Muscle layer of colon (tissue), 2 donors: ENCODE results near the gene ADGRD1.

ENCODE experiments used
- H3K27ac ChIP-seq: one replicate; pipeline ENCODE4 v1.7.0; 2013; ENCODE audit warnings: low read depth, mild to moderate bottlenecking, low read length, moderate library complexity
- H3K27me3 ChIP-seq, 2 donors: one replicate each; pipeline ENCODE4 v1.7.0; 2013; ENCODE audit warnings: low read length in 2 of 2, mild to moderate bottlenecking in 2 of 2; ENCODE audit not compliant: insufficient read depth in 2 of 2, control insufficient read depth in 1 of 2
- H3K36me3 ChIP-seq: one replicate; pipeline ENCODE4 v1.7.0; 2013; ENCODE audit warnings: mild to moderate bottlenecking, low read length; ENCODE audit not compliant: insufficient read depth
- H3K4me1 ChIP-seq: one replicate; pipeline ENCODE4 v1.7.0; 2013; ENCODE audit warnings: mild to moderate bottlenecking, low read length; ENCODE audit not compliant: insufficient read depth
- H3K4me3 ChIP-seq, 2 donors: one replicate each; pipeline ENCODE4 v1.7.0; 2013; ENCODE audit warnings: low read length in 2 of 2, low read depth in 1 of 2, mild to moderate bottlenecking in 1 of 2, moderate library complexity in 1 of 2
- H3K9ac ChIP-seq: one replicate; pipeline ENCODE4 v1.7.0; 2013; ENCODE audit warnings: low read length
- H3K9me3 ChIP-seq: one replicate; pipeline ENCODE4 v1.7.0; 2013; ENCODE audit warnings: mild to moderate bottlenecking, low read length
- donor health status: abdominal sarcoma.
- donor health status: Adenocarcinoma of cecum.

The ADGRD1 gene

DNA sequence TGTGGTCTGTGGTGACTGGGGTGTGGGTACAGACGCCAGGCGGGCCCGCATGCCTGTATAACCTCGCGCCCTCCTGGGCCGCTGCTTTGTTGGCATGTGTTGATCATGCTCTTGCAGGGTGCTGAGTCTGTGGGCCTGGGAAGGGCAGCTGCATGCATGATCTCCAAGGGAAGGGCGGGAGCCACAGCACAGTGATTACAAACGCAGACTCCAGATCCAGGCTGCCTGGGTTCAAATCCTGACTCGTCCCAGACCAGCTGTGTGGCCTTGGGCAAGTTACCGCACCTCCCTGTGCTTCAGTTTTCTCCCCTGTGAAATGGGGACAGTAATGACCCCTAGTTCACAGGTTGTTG, 24.0 kb downstream of the ADGRD1 start:
- Histone ChIP-seq H3K4me3 (no peak overlapping the region), H3K9me3 (no peaks in the 10 kb centered on the region), H3K4me1 (peaks cover 14% of the 10 kb centered on the region), H3K27ac (no peak overlapping the region), H3K27me3 (no peaks in the 10 kb centered on the region), H3K36me3 (no peaks in the 10 kb centered on the region), H3K9ac (no peak overlapping the region)

DNA sequence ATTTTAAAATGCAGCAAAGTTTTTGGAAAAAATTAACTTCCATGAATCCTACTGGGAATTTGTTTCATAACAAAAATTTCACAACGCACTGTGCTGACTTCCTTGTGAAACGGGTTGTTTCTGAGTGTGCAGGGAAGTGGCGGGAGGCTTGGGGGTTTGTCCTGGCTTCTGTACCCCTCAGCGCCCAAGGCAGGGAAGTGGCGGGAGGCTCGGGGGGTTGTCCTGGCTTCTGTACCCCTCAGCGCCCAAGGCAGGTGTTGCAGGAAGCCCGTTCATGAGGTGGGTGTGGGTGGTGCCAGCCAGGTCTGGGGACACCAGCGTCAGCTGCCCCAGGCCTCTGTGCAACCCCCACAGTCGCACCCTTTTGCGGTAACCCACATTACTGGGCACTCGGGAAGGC, 25.1 kb downstream of the ADGRD1 start:
- Histone ChIP-seq H3K4me1 (peaks cover 14% of the 10 kb centered on the region), H3K27ac (no peak overlapping the region), H3K9ac (no peak overlapping the region), H3K27me3 (no peaks in the 10 kb centered on the region), H3K36me3 (no peaks in the 10 kb centered on the region), H3K9me3 (no peaks in the 10 kb centered on the region), H3K4me3 (no peak overlapping the region)

DNA sequence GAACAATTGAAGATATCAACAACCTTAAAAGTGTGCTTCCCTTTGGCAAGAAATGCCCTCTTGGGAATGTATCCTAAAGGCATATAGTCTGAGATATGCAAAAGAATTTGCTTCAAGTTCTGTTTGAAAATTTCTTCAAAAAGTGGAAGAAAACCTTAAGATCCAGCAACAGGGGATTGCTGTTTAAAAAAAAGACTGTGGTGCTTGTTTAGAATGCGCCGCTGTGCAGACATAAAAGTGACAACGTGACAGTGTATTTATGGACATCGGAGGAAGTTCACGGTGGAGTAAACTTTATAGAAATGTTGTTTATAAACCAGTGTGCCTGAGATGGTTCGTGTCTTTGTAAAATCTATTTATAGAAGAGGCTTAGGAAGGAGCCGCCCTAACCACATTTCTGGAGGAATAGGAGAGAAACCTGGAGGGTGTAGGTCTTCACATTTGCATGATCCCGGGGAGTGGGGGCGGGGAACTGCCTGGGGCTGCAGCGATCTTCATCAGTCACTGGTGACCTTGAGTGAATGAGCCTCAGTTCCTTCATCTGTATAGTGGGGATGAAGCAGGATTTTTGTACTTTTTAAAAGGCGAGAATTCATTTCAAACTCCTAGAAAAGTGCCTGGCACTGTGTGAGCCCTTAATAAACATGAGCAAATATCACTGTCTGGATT, 27.5 kb downstream of the ADGRD1 start:
- peak overlapping the region; percentile 37 for H3K27ac ChIP-seq
- H3K4me1 ChIP-seq: peaks cover 14% of the 10 kb centered on the region
- no peaks in the 10 kb centered on the region for H3K27me3 ChIP-seq
- H3K9me3 ChIP-seq: no peaks in the 10 kb centered on the region
- H3K4me3 ChIP-seq: no peak overlapping the region
- H3K36me3 ChIP-seq: no peaks in the 10 kb centered on the region
- no peak overlapping the region for H3K9ac ChIP-seq

DNA sequence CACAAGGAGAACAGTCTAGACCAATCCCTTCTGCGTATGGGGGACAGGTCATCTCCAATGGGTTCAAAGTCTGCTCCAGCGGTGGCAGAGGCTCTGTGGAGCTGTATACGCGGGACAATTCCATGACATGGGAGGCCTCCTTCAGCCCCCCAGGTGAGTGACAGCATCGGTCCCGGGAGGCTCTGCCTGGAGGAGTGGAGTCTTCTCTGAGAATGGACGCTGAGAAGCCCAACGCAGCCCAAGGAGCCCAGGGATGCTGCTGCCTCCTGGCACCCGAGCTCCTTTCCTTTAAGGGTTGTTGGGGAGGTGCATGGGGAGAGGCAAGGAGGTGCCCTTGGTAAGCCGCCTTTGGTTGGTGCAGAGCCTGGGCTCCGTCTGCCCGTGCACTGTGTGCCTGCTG, 28.2 kb downstream of the ADGRD1 start:
- Histone ChIP-seq H3K9me3 (no peaks in the 10 kb centered on the region), H3K4me1 (peaks cover 14% of the 10 kb centered on the region), H3K4me3 (no peak overlapping the region), H3K36me3 (no peaks in the 10 kb centered on the region), H3K9ac (no peak overlapping the region), H3K27me3 (no peaks in the 10 kb centered on the region), H3K27ac (no peak overlapping the region)

DNA sequence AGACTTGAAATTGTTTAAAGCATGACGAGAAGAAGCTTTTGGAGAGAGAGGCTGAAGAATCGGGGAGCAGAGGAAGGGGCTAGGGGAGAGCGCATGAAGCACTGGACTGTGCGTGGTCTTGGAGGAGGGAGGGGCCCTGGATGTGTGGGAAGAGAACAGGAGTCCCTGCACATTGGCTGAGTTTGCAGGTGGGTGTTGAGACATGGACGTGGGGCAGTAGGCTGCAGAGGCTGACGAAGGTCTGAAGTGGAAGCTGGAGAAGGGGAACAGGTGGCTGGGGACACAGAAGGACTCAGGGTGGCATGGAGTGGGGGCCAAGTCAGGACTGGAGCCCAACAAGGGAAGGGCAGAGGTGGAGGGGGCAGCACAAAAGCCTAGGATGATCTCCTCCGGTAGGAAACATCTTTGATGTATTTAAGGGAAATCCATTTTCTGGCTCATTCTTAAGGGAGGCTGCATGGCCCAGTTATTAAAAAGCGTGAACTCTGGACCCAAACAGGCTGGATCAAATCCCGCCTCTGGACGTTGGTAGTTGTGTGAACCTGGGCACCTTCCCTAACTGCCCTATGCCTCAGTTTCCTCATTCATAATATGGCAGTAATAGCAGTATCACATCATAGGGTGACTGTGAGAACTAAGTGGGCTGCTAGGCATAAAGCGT, 29.0 kb downstream of the ADGRD1 start:
- no peaks in the 10 kb centered on the region for H3K36me3 ChIP-seq
- no peaks in the 10 kb centered on the region for H3K9me3 ChIP-seq
- no peak overlapping the region for H3K27ac ChIP-seq
- no peak overlapping the region for H3K9ac ChIP-seq
- H3K4me1 ChIP-seq: peaks cover 14% of the 10 kb centered on the region
- no peak overlapping the region for H3K4me3 ChIP-seq
- no peaks in the 10 kb centered on the region for H3K27me3 ChIP-seq

DNA sequence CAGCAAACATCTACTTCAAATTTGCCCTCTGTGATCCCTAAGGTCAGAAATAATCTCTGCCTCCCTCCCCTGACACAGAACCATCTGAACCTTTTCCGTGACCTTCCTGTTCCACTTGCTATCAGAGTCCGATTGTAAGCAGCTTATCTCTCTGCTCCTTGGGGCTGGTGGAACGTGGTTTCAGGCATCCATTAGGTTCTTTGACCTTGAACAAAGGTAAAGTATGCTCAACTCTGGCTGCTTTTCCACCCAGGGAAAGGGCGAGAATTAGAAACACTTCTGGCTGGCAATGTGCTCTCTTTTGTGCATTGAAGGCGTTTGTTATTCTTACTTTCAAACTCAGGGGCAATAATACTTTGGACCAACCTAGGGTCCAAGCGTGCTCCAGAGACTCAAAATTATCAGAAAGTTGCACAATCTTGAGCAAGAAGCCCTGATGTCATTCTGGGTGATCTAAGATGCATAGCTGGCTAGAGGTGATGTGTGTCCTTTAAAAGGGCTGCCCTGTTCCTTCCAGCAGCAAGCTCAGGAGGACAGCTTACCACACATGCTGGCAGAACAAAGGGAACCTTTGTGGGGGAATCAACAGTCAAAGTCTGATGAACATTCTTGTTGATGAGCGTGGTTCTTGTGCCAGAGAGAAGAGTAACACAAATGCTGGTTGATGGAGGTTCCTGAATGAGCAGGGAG, 29.8 kb downstream of the ADGRD1 start:
- Histone ChIP-seq H3K9me3 (no peaks in the 10 kb centered on the region), H3K36me3 (no peaks in the 10 kb centered on the region), H3K4me3 (no peak overlapping the region), H3K9ac (no peak overlapping the region), H3K27me3 (no peaks in the 10 kb centered on the region), H3K4me1 (peaks cover 14% of the 10 kb centered on the region), H3K27ac (no peak overlapping the region)

DNA sequence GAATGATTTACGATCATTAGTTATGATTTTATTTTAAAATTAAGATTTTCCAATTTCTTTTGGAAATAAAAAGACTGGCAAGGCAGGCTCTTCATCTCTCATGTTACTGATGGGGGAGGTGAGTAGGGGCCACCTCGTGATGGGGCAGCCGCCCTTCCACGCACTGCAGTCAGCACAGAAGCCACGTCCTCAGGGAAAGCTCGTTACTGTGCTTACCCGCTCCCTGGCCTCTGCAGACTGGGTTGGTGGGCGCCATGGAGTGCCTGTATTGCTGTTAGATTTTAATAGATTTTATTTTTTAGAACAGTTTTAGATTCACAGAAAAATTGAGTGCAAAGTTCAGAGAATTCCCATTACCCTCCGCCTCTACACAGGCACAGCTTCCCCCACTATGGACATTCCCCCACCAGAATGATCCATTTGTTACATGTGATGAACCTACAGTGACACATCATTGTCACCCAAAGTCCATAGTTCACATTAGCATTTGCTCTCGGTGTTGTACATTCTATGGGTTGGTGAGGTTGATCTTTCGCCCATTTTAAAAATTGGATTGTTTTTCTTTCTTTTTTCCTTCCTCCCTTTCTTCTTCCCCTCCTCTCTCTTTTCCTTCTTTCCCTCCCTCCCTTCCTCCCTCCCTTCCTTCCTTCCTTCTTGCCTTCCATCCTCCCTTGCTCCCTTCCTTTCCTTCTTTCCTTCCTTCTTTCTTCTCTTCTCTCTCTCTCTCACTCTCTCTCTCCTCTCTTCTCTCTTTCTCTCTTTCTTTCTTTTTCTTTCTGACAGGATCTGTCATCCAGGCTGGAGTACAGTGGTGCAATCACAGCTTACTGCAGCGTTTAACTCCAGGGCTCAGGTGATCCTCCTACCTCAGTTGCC, 30.7 kb downstream of the ADGRD1 start:
- no peak overlapping the region for H3K9ac ChIP-seq
- no peak overlapping the region for H3K27ac ChIP-seq
- no peaks in the 10 kb centered on the region for H3K27me3 ChIP-seq
- no peak overlapping the region for H3K4me3 ChIP-seq
- no peaks in the 10 kb centered on the region for H3K9me3 ChIP-seq
- H3K36me3 ChIP-seq: no peaks in the 10 kb centered on the region
- peaks cover 14% of the 10 kb centered on the region for H3K4me1 ChIP-seq

DNA sequence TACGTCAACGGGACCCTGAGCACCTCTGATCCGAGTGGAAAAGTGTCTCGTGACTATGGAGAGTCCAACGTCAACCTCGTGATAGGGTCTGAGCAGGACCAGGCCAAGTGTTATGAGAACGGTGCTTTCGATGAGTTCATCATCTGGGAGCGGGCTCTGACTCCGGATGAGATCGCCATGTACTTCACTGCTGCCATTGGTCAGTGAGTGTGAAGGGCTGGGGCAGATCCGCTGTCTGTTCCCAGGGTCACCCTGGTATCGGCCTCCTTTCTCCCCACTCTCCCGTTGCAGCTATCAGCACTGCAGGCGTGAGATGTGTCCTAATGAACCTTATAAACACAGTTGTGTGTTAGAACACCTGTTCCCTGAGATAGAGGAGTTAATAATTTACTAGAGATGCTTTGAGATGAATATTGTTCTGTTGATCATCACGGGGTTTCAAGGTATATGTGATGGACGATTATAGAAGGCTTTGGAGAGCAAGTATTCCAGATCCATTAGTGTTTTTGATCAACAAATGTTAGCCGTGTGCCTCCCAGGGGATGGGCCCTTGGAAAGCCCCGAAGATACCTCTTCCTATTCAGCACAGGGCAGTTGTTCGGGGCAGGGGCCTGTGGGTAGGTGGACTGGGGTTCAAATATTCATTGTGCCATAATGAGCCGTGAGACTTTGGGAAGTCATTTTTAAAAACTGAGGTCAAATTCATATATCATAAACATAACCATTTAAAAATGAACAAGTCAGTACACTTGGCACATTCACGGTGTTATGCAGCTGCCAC, 33.6 kb downstream of the ADGRD1 start:
- H3K9me3 ChIP-seq: no peaks in the 10 kb centered on the region
- no peak overlapping the region for H3K27ac ChIP-seq
- H3K4me3 ChIP-seq: no peak overlapping the region
- no peak overlapping the region for H3K9ac ChIP-seq
- no peaks in the 10 kb centered on the region for H3K4me1 ChIP-seq
- no peaks in the 10 kb centered on the region for H3K27me3 ChIP-seq
- no peaks in the 10 kb centered on the region for H3K36me3 ChIP-seq

DNA sequence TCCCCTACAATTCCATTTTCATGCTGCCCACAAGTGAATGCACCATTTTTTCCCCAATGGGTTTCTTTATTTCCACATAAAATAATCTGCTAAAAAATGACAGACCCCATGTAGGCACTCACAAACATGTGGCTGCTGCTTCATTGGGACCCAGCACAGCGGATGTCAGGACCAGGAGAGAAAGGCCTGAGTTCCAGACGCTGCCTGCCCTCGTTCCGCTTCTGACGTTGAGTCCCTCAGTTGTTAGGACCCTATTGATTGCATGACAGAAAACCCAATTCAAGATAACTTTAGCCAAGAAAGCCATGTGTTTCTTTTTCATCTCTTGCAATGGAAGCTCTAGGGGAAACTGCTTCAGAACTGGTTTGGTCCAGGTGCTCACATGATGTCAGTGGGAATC, 34.6 kb downstream of the ADGRD1 start:
- no peak overlapping the region for H3K4me3 ChIP-seq
- no peaks in the 10 kb centered on the region for H3K9me3 ChIP-seq
- no peak overlapping the region for H3K27ac ChIP-seq
- no peak overlapping the region for H3K9ac ChIP-seq
- peaks cover 4% of the 10 kb centered on the region for H3K36me3 ChIP-seq
- no peaks in the 10 kb centered on the region for H3K4me1 ChIP-seq
- no peaks in the 10 kb centered on the region for H3K27me3 ChIP-seq

DNA sequence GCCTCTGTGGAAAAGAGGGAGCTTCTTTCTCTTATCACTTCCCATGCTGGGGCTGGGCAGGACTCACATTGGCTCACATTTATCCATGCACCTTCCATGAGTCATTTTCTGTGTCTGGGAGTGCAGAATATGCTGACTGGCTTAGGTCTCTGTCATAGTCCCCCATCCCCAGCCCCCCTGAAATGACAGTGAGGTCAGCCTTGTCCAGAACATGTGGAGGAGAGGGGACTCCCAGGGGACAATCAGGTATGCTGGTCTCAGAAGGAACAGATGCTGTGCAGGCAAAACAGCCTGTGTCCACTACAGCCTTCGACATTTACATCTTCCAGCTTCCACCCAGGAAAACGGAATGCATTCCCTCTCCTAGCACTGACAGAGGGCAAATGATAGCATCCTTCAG, 35.0 kb downstream of the ADGRD1 start:
- no peaks in the 10 kb centered on the region for H3K27me3 ChIP-seq
- H3K9me3 ChIP-seq: no peaks in the 10 kb centered on the region
- no peak overlapping the region for H3K4me3 ChIP-seq
- H3K27ac ChIP-seq: no peak overlapping the region
- no peak overlapping the region for H3K9ac ChIP-seq
- H3K36me3 ChIP-seq: peaks cover 7% of the 10 kb centered on the region
- no peaks in the 10 kb centered on the region for H3K4me1 ChIP-seq

DNA sequence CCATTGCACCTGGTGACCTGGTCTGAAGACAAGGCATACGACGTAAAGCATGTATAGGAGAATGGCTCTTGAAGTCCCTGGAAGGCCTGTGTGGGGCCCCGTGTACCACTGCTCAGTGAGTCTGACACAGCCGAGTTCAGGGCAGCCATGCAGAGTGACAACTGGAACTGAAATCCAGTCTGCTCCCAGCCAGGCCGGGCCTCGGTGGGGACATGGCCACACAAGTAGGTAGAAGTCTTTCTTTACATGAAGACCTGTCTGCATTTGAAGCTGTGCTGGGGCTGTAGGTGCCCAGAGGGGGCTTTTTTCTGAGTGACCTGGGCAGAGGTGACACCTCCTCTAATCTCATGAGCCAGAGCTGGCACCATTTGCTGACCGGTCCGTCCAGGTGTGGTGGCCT, 35.7 kb downstream of the ADGRD1 start:
- Histone ChIP-seq H3K27ac (no peak overlapping the region), H3K36me3 (peaks cover 8% of the 10 kb centered on the region)

More for the DNA sequence above, 35.7 kb downstream of the ADGRD1 start:
- H3K9me3 ChIP-seq: no peaks in the 10 kb centered on the region
- H3K27me3 ChIP-seq: no peaks in the 10 kb centered on the region
- H3K9ac ChIP-seq: no peak overlapping the region
- no peak overlapping the region for H3K4me3 ChIP-seq
- no peaks in the 10 kb centered on the region for H3K4me1 ChIP-seq
